ENCODE results near the gene ISLR. TPM values are rescaled to one million over a fixed set of nuclear protein-coding genes. Genes with fewer than 3 reads are reported as not detected.

ISLR gene
- total RNA-seq, 1 donor = 106 TPM

GRCh38 chr15:74208901-74209559 lies 35.5 kb downstream of the ISLR start:
- Histone ChIP-seq H3K27ac (ENCODE audit: low read depth, low read length) (no peak overlapping the region), H3K9me3 (ENCODE audit: low read depth, low read length) (no peaks in the 10 kb centered on the region), H3K27me3 (ENCODE audit: insufficient read depth, low read length) (no peaks in the 10 kb centered on the region), H4K20me1 (ENCODE audit: insufficient read depth, low read length) (no peaks in the 10 kb centered on the region), H3K36me3 (ENCODE audit: insufficient read depth, low read length) (no peaks in the 10 kb centered on the region), H3K4me1 (ENCODE audit: insufficient read depth, low read length) (peaks cover 32% of the 10 kb centered on the region), H2AFZ (ENCODE audit: low read length) (no peak overlapping the region), H3K79me2 (ENCODE audit: insufficient read depth, low read length) (no peaks in the 10 kb centered on the region), H3K4me2 (ENCODE audit: insufficient read depth, low read length) (no peak overlapping the region), H3K4me3 (ENCODE audit: insufficient read depth, low read length) (no peak overlapping the region)
- TF ChIP-seq CTCF (IDR thresholded peaks at IDR 0.05; ENCODE audit: extremely low read depth, low read depth, low read length) = no peak
- peak; percentile 81 for DNase-seq (ENCODE audit: insufficient read length, low spot score, missing footprints)

GRCh38 chr15:74209560-74209958 lies 36.0 kb downstream of the ISLR start:
- Histone ChIP-seq H3K9me3 (ENCODE audit: low read depth, low read length) (no peaks in the 10 kb centered on the region), H3K79me2 (ENCODE audit: insufficient read depth, low read length) (no peaks in the 10 kb centered on the region), H3K4me3 (ENCODE audit: insufficient read depth, low read length) (no peak overlapping the region), H3K4me2 (ENCODE audit: insufficient read depth, low read length) (peak overlapping the region; percentile 20), H3K4me1 (ENCODE audit: insufficient read depth, low read length) (peaks cover 29% of the 10 kb centered on the region), H3K27me3 (ENCODE audit: insufficient read depth, low read length) (no peaks in the 10 kb centered on the region), H3K36me3 (ENCODE audit: insufficient read depth, low read length) (no peaks in the 10 kb centered on the region), H4K20me1 (ENCODE audit: insufficient read depth, low read length) (no peaks in the 10 kb centered on the region), H3K27ac (ENCODE audit: low read depth, low read length) (peak overlapping the region; percentile 86), H2AFZ (ENCODE audit: low read length) (no peak overlapping the region)
- TF ChIP-seq CTCF (IDR thresholded peaks at IDR 0.05; ENCODE audit: extremely low read depth, low read depth, low read length) = no peak
- DNase-seq (ENCODE audit: insufficient read length, low spot score, missing footprints) = no peak

GRCh38 chr15:74209997-74210671 lies 36.6 kb downstream of the ISLR start:
- Histone ChIP-seq H2AFZ (ENCODE audit: low read length) (no peak overlapping the region), H3K79me2 (ENCODE audit: insufficient read depth, low read length) (no peaks in the 10 kb centered on the region), H3K4me2 (ENCODE audit: insufficient read depth, low read length) (peak overlapping the region; percentile 20), H4K20me1 (ENCODE audit: insufficient read depth, low read length) (no peaks in the 10 kb centered on the region), H3K9me3 (ENCODE audit: low read depth, low read length) (no peaks in the 10 kb centered on the region), H3K27ac (ENCODE audit: low read depth, low read length) (peak overlapping the region; percentile 86), H3K36me3 (ENCODE audit: insufficient read depth, low read length) (no peaks in the 10 kb centered on the region), H3K27me3 (ENCODE audit: insufficient read depth, low read length) (no peaks in the 10 kb centered on the region), H3K4me3 (ENCODE audit: insufficient read depth, low read length) (no peak overlapping the region), H3K4me1 (ENCODE audit: insufficient read depth, low read length) (peaks cover 34% of the 10 kb centered on the region)
- peak; percentile 91 for DNase-seq (ENCODE audit: insufficient read length, low spot score, missing footprints)
- TF ChIP-seq CTCF (IDR thresholded peaks at IDR 0.05; ENCODE audit: extremely low read depth, low read depth, low read length) = no peak

GRCh38 chr15:74210729-74211128 lies 37.2 kb downstream of the ISLR start:
- H3K79me2 ChIP-seq (ENCODE audit: insufficient read depth, low read length) = no peaks in the 10 kb centered on the region
- no peaks in the 10 kb centered on the region for H4K20me1 ChIP-seq (ENCODE audit: insufficient read depth, low read length)
- TF ChIP-seq CTCF (IDR thresholded peaks at IDR 0.05; ENCODE audit: extremely low read depth, low read depth, low read length) = no peak
- H2AFZ ChIP-seq (ENCODE audit: low read length) = no peak overlapping the region
- H3K4me2 ChIP-seq (ENCODE audit: insufficient read depth, low read length) = no peak overlapping the region
- DNase-seq (ENCODE audit: insufficient read length, low spot score, missing footprints) = peak; percentile 81
- no peaks in the 10 kb centered on the region for H3K36me3 ChIP-seq (ENCODE audit: insufficient read depth, low read length)
- H3K4me1 ChIP-seq (ENCODE audit: insufficient read depth, low read length) = peaks cover 40% of the 10 kb centered on the region
- peak overlapping the region; percentile 86 for H3K27ac ChIP-seq (ENCODE audit: low read depth, low read length)
- H3K27me3 ChIP-seq (ENCODE audit: insufficient read depth, low read length) = no peaks in the 10 kb centered on the region
- no peaks in the 10 kb centered on the region for H3K9me3 ChIP-seq (ENCODE audit: low read depth, low read length)
- H3K4me3 ChIP-seq (ENCODE audit: insufficient read depth, low read length) = no peak overlapping the region
